Measurements from ENCODE around the gene NODAL. TPM values are rescaled to one million over a fixed set of nuclear protein-coding genes. Genes with fewer than 3 reads are reported as not detected.

NODAL gene
- total RNA-seq, 1 experiment from 2014 or later = not detected

DNA sequence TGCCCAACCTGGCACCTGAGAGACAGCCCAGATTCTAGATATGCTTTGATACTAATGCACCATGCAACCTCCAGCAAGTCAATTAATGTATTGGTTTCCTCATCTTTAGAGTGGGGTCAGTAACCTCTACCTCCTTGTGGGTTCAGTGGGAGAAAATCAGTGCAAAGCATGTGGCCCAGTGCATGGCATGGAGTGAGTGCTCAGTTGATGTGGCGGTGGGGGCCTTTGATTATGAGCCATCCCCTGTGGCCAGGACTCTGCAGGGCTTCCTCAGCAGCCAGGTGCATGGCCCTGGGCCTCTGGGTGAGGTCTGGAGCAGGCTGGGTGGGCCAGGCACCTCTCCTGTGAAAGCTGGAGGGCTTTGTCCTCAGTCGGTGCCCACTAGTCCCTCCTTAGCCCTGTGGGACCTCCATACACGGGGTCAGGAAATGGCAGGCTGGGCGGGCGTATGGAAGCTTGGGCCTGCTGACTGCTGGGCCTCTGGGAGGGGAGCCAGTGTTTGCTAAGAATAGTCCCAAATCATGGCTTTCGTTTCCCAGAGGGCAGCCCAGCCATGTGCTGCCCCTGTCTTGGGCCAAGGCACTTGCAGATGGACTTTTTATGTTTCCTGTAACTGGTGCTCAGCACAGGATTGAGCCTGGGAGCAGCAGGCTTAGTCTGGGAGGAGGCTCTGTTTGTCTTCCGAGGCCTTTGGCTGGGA lies 40.5 kb upstream of the NODAL start:
- no peaks in the 10 kb centered on the region for H3K27me3 ChIP-seq (ENCODE audit: control insufficient read depth, insufficient read depth, low read length)
- no peak for DNase-seq (ENCODE audit: low read depth, low spot score)
- no peak for ATAC-seq
- in situ Hi-C loops (cut with HindIII; ENCODE audit: low pct_unique_long_range_greater_than_20kb, low sequenced_read_pairs) = no loop called here
- H3K36me3 ChIP-seq (ENCODE audit: control insufficient read depth, insufficient read depth, low read length) = peaks cover 3% of the 10 kb centered on the region; the same call in 1 of the 2 replicates
- intact Hi-C loops (cut with micrococcal nuclease; ENCODE audit: unreplicated experiment) = no loop called here
- no peak overlapping the region for H3K4me3 ChIP-seq (ENCODE audit: low read depth in 2 of 2, low read length in 2 of 2)
- POLR2A ChIA-PET = no interaction called here
- peaks cover 12% of the 10 kb centered on the region for H3K4me1 ChIP-seq (ENCODE audit: control insufficient read depth, insufficient read depth, low read length)
- BruUV-seq (replicated peaks) = no TSS peak
- TF ChIP-seq SIN3A (IDR thresholded peaks at IDR 0.05; ENCODE audit: borderline replicate concordance, insufficient read depth, low read depth, low read length) (no peak), REST (IDR thresholded peaks at IDR 0.05; ENCODE audit: insufficient read depth in 1 of 2, low read depth in 2 of 2, low read length in 1 of 2) (no peak), TCF7L2 (IDR thresholded peaks at IDR 0.05; ENCODE audit: low read depth, low read length) (no peak), POLR2AphosphoS5 (IDR thresholded peaks at IDR 0.05; ENCODE audit: low read depth, low read length) (no peak)
- TF ChIP-seq, protein P1, sequence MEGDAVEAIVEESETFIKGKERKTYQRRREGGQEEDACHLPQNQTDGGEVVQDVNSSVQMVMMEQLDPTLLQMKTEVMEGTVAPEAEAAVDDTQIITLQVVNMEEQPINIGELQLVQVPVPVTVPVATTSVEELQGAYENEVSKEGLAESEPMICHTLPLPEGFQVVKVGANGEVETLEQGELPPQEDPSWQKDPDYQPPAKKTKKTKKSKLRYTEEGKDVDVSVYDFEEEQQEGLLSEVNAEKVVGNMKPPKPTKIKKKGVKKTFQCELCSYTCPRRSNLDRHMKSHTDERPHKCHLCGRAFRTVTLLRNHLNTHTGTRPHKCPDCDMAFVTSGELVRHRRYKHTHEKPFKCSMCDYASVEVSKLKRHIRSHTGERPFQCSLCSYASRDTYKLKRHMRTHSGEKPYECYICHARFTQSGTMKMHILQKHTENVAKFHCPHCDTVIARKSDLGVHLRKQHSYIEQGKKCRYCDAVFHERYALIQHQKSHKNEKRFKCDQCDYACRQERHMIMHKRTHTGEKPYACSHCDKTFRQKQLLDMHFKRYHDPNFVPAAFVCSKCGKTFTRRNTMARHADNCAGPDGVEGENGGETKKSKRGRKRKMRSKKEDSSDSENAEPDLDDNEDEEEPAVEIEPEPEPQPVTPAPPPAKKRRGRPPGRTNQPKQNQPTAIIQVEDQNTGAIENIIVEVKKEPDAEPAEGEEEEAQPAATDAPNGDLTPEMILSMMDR (IDR thresholded peaks at IDR 0.05) = no peak
- H3K27ac ChIP-seq (ENCODE audit: low read length) = no peak overlapping the region
- H3K9me3 ChIP-seq (ENCODE audit: control insufficient read depth, insufficient read depth, low read depth, low read length) = no peaks in the 10 kb centered on the region
- CTCF ChIA-PET = no interaction called here

DNA sequence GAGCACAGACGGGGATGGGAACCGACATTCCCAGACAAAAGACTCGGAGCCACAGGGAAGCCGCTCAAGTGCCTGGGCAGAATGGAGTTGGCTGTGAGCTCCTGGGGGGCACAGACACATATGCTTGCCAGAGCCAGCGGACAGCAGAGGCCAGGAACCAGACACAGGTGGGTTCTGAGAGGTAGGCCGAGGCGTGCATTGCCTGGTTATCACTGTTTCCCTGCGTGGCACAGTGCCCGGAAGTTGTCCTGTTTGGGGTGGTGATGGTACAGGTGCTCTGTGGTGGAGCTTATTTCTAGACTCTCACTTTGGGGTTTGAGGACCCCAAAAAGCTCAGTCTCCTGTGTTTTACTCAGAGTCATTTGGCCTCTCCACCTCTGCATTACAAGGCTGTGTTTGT lies 39.6 kb upstream of the NODAL start:
- intact Hi-C loops (cut with micrococcal nuclease; ENCODE audit: unreplicated experiment) = no loop called here
- TF ChIP-seq POLR2AphosphoS5 (IDR thresholded peaks at IDR 0.05; ENCODE audit: low read depth, low read length) (no peak), REST (IDR thresholded peaks at IDR 0.05; ENCODE audit: insufficient read depth in 1 of 2, low read depth in 2 of 2, low read length in 1 of 2) (no peak), TCF7L2 (IDR thresholded peaks at IDR 0.05; ENCODE audit: low read depth, low read length) (no peak), SIN3A (IDR thresholded peaks at IDR 0.05; ENCODE audit: borderline replicate concordance, insufficient read depth, low read depth, low read length) (no peak)
- TF ChIP-seq, protein P1 (IDR thresholded peaks at IDR 0.05) = no peak
- no peak for ATAC-seq
- in situ Hi-C loops (cut with HindIII; ENCODE audit: low pct_unique_long_range_greater_than_20kb, low sequenced_read_pairs) = no loop called here
- Histone ChIP-seq H3K36me3 (ENCODE audit: control insufficient read depth, insufficient read depth, low read length) (peaks cover 3% of the 10 kb centered on the region; the same call in 1 of the 2 replicates), H3K4me3 (ENCODE audit: low read depth in 2 of 2, low read length in 2 of 2) (no peak overlapping the region), H3K27me3 (ENCODE audit: control insufficient read depth, insufficient read depth, low read length) (no peaks in the 10 kb centered on the region), H3K9me3 (ENCODE audit: control insufficient read depth, insufficient read depth, low read depth, low read length) (no peaks in the 10 kb centered on the region), H3K27ac (ENCODE audit: low read length) (no peak overlapping the region), H3K4me1 (ENCODE audit: control insufficient read depth, insufficient read depth, low read length) (peaks cover 12% of the 10 kb centered on the region)
- no TSS peak for BruUV-seq (replicated peaks)
- DNase-seq (ENCODE audit: low read depth, low spot score) = no peak
- ChIA-PET CTCF (no interaction called here), POLR2A (no interaction called here)

Measured in Panc1 (cell line).